SW 1271 (cell line): ENCODE data around the gene METTL25B.

Experiments used
- DNase-seq, 2 experiments: peaks; one replicate each; lab custom pipeline; 2025; lab: John Stamatoyannopoulos, UW

The METTL25B gene

GRCh38 chr1:156700736-156701531, 27.3 kb upstream of the METTL25B start:
- no peak for DNase-seq

GRCh38 chr1:156703336-156703735, 24.9 kb upstream of the METTL25B start:
- DNase-seq, result no peak

- no peak for DNase-seq
Measured at GRCh38 chr1:156703741-156704140, 24.5 kb upstream of the METTL25B start.

- DNase-seq, result no peak
Measured at GRCh38 chr1:156704166-156704711, 24.0 kb upstream of the METTL25B start.

GRCh38 chr1:156704930-156705320, 23.3 kb upstream of the METTL25B start:
- no peak for DNase-seq

- DNase-seq, result no peak
Measured at GRCh38 chr1:156705321-156705917, 22.9 kb upstream of the METTL25B start, which contains the start of gene CRABP2. Gene CRABP2 (minus strand): TSS chr1:156705583. CDS start chr1:156705446, 137 bp downstream.

GRCh38 chr1:156705918-156706656, 22.2 kb upstream of the METTL25B start:
- DNase-seq, result no peak

GRCh38 chr1:156706657-156707416, 21.4 kb upstream of the METTL25B start:
- no peak for DNase-seq

GRCh38 chr1:156707417-156708217, 20.7 kb upstream of the METTL25B start:
- DNase-seq, result no peak

- DNase-seq, result no peak
Measured at GRCh38 chr1:156708218-156708661, 20.0 kb upstream of the METTL25B start.

- DNase-seq, result no peak
Measured at GRCh38 chr1:156709031-156709430, 19.2 kb upstream of the METTL25B start.

GRCh38 chr1:156709757-156710489, 18.3 kb upstream of the METTL25B start:
- DNase-seq, result no peak

GRCh38 chr1:156711011-156711817, 17.1 kb upstream of the METTL25B start:
- no peak for DNase-seq

GRCh38 chr1:156712626-156713025, 15.6 kb upstream of the METTL25B start:
- DNase-seq, result no peak

GRCh38 chr1:156714830-156715229, 13.4 kb upstream of the METTL25B start:
- no peak for DNase-seq

- DNase-seq, result no peak
Measured at GRCh38 chr1:156717351-156717750, 10.9 kb upstream of the METTL25B start.

GRCh38 chr1:156721131-156721530, 7.1 kb upstream of the METTL25B start:
- no peak for DNase-seq

- DNase-seq, result no peak
Measured at GRCh38 chr1:156721535-156721934, 6.7 kb upstream of the METTL25B start.

- peak in 1 of 2 experiments; percentile 82 for DNase-seq
Measured at GRCh38 chr1:156725683-156726280, 2.5 kb upstream of the METTL25B start.
